Measurements from ENCODE around the gene SIGLEC7.
A peak's percentile ranks its signal among the peaks of the same experiment; 100 is the strongest.

The SIGLEC7 gene

DNA sequence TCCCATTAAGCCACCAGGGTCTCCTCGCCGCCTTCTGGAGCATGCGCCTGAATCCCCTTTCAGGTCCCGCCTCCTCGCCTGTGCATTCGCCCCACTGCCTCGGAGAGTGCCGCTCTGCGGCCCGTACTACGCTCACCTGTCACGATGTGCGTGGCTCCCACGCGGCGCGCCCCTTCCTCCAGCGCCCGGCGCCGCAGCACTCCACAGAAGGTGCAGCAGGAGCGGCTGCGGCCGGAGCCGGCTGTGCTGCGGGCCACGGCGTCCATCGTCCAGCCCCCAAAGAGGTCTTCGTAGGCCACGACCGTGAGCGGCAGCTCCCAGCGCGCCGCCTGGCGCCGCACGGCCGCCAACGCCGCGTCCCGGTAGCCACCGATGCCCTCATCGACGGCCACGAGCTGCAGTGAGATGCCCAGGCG is 38.2 kb upstream of the SIGLEC7 start:
- Histone ChIP-seq H3K27me3 (ENCODE audit: control insufficient read depth, insufficient read depth, low read length) (no peaks in the 10 kb centered on the region), H3K36me3 (ENCODE audit: control insufficient read depth, insufficient read depth, low read length) (peaks cover 9% of the 10 kb centered on the region)

DNA sequence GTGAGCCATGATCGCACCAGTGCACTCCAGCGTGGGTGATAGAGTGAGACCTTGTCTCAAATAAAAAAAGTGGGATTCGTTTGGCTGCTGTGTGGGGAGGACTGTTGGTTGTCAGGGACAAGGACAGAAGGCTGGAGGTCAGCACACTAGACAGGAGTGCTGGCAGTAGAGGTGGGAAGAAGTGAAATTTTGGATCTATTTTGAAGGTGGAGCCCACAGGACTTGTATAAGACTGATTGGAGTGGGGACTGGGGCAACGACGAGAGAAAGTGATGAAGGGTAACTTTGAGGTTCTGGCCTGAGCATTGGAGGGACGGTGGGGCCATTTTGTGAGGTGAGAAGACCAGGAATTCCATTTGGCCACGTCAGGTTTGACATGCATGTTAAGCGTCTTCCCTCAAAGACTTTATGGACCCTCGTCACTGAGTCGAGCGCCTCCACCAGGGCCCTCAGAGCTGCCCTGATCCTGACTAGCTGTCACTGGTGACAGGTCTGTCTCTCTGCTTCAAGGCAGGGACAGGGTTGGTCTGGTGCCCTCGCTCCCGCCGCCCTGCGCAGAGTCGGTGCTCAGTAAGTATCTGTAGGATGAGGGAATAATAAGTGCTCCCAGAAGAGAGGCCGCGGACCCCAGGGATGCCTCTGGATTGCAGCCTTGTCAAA is 34.6 kb upstream of the SIGLEC7 start:
- peaks cover 6% of the 10 kb centered on the region for H3K4me1 ChIP-seq (ENCODE audit: control insufficient read depth, insufficient read depth, low read length)
- no peak overlapping the region for H3K27ac ChIP-seq (ENCODE audit: low read depth, low read length)
- H3K36me3 ChIP-seq (ENCODE audit: control insufficient read depth, insufficient read depth, low read length): peaks cover 6% of the 10 kb centered on the region
- peak overlapping the region; percentile 60 for H3K9ac ChIP-seq (ENCODE audit: low read length)
- peak overlapping the region; percentile 94 for H3K4me3 ChIP-seq (ENCODE audit: low read length)
- H3K27me3 ChIP-seq (ENCODE audit: control insufficient read depth, insufficient read depth, low read length): no peaks in the 10 kb centered on the region

More for the DNA sequence above, 38.2 kb upstream of the SIGLEC7 start:
- Histone ChIP-seq H3K4me3 (ENCODE audit: low read length) (no peak overlapping the region), H3K9ac (ENCODE audit: low read length) (no peak overlapping the region), H3K4me1 (ENCODE audit: control insufficient read depth, insufficient read depth, low read length) (peaks cover 6% of the 10 kb centered on the region), H3K27ac (ENCODE audit: low read depth, low read length) (no peak overlapping the region)

DNA sequence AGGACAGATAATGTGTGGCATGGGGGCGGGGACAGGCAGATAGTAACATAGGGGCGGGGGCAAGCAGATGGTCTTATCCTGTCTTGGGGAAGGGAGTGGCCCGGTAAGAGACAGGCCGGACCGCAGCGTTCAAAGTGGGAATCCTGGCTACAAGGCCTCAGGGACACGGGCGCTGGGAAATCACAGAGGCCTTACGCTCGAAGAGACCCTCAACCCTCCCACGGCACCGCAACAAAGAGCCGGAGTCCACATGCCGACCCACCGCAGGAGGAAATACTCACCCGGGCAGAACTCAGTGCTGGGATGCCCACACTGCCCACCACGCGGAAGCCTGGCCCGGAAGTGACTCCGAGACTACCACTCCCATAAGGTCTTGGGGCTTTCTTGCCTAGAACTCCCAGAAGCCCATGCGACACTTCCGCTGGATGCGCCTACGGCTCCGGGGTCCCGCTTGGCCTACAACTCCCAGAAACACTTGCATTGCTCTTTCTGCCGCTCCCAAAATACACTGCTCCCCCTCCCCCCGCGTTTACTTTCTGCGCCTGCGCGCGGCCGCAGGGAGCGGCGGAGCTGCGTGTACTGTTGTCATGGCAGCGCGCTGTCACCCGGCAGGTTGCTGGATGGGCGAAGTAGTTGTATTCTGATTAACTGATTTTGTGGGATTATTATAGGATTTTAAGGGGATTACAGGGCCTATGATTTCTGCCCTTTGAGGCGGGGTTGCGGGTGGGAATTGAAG is 33.9 kb upstream of the SIGLEC7 start, which contains the start of gene CTU1:
TSS of gene CTU1 (minus strand) at position 344 of the 739 bp plus-strand sequence. CDS start 3,840 bp downstream, outside the sequence.
- H3K4me3 ChIP-seq (ENCODE audit: low read length): peak within 1 kb of the TSS; percentile 94
- H3K4me1 ChIP-seq (ENCODE audit: control insufficient read depth, insufficient read depth, low read length): peaks cover 6% of the 10 kb centered on the region
- peaks cover 4% of the 10 kb centered on the region for H3K36me3 ChIP-seq (ENCODE audit: control insufficient read depth, insufficient read depth, low read length)
- no peaks in the 10 kb centered on the region for H3K27me3 ChIP-seq (ENCODE audit: control insufficient read depth, insufficient read depth, low read length)
- H3K9ac ChIP-seq (ENCODE audit: low read length): peak within 1 kb of the TSS; percentile 60
- H3K27ac ChIP-seq (ENCODE audit: low read depth, low read length): peak within 1 kb of the TSS; percentile 66

DNA sequence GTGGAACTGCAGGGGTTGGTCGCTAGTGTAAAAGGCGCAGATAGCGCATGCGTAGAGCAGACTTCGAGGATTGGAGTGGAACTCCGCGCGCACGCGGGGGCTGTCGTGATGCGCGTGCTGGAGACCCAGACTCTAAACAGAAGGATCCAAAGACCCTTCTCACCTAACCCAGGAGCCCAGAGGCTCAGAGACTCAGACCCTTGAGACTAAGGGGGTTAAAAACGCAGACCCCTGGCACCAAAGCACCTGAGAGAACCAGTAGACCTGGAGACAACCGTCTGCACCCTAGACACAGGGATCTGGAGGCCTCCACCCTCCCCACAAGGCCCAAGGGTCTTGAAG is 33.3 kb upstream of the SIGLEC7 start:
- no peaks in the 10 kb centered on the region for H3K27me3 ChIP-seq (ENCODE audit: control insufficient read depth, insufficient read depth, low read length)
- H3K4me1 ChIP-seq (ENCODE audit: control insufficient read depth, insufficient read depth, low read length): peaks cover 6% of the 10 kb centered on the region
- H3K9ac ChIP-seq (ENCODE audit: low read length): no peak overlapping the region
- peak overlapping the region; percentile 84 for H3K4me3 ChIP-seq (ENCODE audit: low read length)
- peak overlapping the region; percentile 66 for H3K27ac ChIP-seq (ENCODE audit: low read depth, low read length)
- H3K36me3 ChIP-seq (ENCODE audit: control insufficient read depth, insufficient read depth, low read length): peaks cover 1% of the 10 kb centered on the region

DNA sequence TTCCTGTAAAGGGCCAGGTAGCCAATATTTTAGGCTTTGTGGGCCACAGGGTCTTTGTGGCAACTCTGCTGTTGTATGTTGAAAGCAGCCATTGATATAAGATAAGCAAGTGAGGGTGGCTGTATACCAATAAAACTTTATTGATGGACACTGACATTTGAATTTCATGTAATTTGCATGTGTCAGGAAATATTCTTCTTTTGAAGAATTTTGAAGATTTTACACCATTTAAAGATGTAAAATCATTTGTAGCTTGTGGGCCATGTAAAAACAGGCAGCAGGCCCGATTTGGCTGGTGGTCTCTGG is 31.5 kb upstream of the SIGLEC7 start:
- Histone ChIP-seq H3K36me3 (ENCODE audit: control insufficient read depth, insufficient read depth, low read length) (no peaks in the 10 kb centered on the region), H3K9ac (ENCODE audit: low read length) (no peak overlapping the region), H3K4me3 (ENCODE audit: low read length) (no peak overlapping the region), H3K27me3 (ENCODE audit: control insufficient read depth, insufficient read depth, low read length) (no peaks in the 10 kb centered on the region), H3K27ac (ENCODE audit: low read depth, low read length) (no peak overlapping the region), H3K4me1 (ENCODE audit: control insufficient read depth, insufficient read depth, low read length) (peaks cover 6% of the 10 kb centered on the region)

DNA sequence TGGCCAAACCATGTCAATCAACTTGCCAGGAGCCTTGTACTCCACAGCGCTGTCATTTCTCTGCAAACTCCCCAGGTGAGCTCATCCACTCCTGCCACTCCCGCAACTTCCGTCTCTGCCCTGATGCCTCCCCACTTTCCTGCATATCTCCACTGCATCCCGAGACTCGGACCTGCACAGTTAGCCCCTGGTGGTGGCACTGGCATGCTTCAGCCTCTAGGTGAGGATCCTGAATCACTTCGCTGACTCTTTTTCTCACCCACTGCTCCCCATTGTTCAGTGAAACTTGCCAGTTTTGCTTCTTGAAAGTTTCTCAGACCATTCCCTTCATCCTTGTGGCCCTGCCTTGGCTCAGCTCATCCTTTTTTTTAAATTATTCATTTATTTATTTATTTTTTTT is 30.5 kb upstream of the SIGLEC7 start:
- no peak overlapping the region for H3K9ac ChIP-seq (ENCODE audit: low read length)
- H3K4me1 ChIP-seq (ENCODE audit: control insufficient read depth, insufficient read depth, low read length): peaks cover 6% of the 10 kb centered on the region
- H3K27ac ChIP-seq (ENCODE audit: low read depth, low read length): no peak overlapping the region
- H3K36me3 ChIP-seq (ENCODE audit: control insufficient read depth, insufficient read depth, low read length): no peaks in the 10 kb centered on the region
- no peak overlapping the region for H3K4me3 ChIP-seq (ENCODE audit: low read length)
- H3K27me3 ChIP-seq (ENCODE audit: control insufficient read depth, insufficient read depth, low read length): no peaks in the 10 kb centered on the region

DNA sequence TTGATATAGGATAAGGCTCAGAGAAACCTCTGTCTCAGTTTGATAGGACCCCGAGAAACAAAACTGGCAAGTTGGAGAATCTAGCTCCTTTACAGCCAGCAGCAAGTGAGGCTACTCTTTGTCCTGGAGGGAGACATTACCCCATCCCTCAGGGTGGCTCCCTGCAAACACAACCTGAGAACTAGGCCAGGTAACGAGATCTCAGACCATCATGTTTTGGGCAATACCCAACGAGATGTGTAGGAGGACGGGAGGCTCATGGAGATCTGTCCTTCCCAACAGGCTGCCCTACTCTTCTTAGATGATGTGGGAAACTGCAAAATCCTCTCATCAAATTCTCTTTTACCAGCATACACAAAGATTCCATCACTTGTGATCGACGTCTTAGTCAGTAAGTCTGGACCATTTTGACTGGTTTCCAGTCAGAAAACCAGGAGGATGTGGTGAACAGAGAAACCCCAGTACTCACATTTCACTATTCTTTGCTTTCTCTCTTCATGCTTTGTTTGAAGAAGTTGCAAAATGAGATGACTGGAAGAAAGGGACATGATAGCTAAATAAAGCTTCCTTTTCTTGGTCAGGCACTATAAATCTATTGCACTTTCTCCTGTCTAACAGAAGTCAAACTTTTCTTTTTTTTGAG is 27.9 kb upstream of the SIGLEC7 start:
- Histone ChIP-seq H3K36me3 (ENCODE audit: control insufficient read depth, insufficient read depth, low read length) (no peaks in the 10 kb centered on the region), H3K27ac (ENCODE audit: low read depth, low read length) (no peak overlapping the region), H3K9ac (ENCODE audit: low read length) (no peak overlapping the region), H3K4me1 (ENCODE audit: control insufficient read depth, insufficient read depth, low read length) (no peaks in the 10 kb centered on the region), H3K27me3 (ENCODE audit: control insufficient read depth, insufficient read depth, low read length) (no peaks in the 10 kb centered on the region), H3K4me3 (ENCODE audit: low read length) (no peak overlapping the region)

DNA sequence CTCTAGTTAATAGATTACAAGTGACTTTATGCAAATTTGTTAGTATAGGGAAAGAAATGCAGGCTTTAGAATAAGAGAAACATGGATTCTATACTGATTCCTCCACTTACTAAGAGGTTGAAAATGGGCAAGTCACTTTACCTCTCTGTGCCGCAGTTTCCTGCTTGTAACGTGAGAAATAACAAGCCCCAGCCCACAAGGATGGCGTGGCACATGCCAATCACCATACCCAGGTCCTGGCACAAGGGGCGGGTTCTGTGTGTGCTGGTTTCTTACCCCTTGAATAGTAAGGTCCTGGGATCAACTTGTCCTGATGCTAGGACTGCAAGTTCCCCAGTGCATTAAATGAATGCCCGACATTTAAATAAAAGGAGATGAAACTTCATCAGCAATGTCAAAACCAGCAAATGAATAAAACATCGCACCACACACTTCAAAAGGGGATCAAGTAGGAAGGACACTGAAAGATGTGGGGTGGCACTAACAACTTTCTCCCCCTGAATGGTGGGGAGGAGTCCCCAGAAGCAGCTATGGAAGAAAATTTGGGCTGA is 25.3 kb upstream of the SIGLEC7 start:
- Histone ChIP-seq H3K27ac (ENCODE audit: low read depth, low read length) (no peak overlapping the region), H3K4me3 (ENCODE audit: low read length) (no peak overlapping the region), H3K36me3 (ENCODE audit: control insufficient read depth, insufficient read depth, low read length) (no peaks in the 10 kb centered on the region), H3K9ac (ENCODE audit: low read length) (no peak overlapping the region), H3K27me3 (ENCODE audit: control insufficient read depth, insufficient read depth, low read length) (no peaks in the 10 kb centered on the region), H3K4me1 (ENCODE audit: control insufficient read depth, insufficient read depth, low read length) (no peaks in the 10 kb centered on the region)

DNA sequence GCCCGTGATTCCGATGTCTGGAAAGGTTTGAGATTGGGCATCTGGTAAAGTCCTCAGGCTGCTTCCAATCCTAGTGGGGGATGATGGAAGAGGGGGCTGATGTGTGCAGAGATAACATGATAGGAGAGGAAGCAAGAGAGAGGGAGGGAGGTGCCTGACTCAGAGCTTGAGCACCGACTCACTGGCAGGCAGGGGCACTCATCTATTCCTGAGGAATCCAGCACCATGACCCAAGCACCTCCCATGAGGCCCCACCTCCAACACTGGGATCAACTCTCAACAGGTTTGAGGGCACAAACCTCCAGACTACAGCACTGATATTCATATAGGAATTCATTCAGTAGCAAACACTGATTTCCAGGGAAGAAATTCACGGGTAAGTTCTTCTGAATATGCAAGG is 23.0 kb upstream of the SIGLEC7 start:
- Histone ChIP-seq H3K36me3 (ENCODE audit: control insufficient read depth, insufficient read depth, low read length) (no peaks in the 10 kb centered on the region), H3K4me1 (ENCODE audit: control insufficient read depth, insufficient read depth, low read length) (no peaks in the 10 kb centered on the region), H3K27me3 (ENCODE audit: control insufficient read depth, insufficient read depth, low read length) (no peaks in the 10 kb centered on the region), H3K9ac (ENCODE audit: low read length) (no peak overlapping the region), H3K4me3 (ENCODE audit: low read length) (no peak overlapping the region), H3K27ac (ENCODE audit: low read depth, low read length) (no peak overlapping the region)

DNA sequence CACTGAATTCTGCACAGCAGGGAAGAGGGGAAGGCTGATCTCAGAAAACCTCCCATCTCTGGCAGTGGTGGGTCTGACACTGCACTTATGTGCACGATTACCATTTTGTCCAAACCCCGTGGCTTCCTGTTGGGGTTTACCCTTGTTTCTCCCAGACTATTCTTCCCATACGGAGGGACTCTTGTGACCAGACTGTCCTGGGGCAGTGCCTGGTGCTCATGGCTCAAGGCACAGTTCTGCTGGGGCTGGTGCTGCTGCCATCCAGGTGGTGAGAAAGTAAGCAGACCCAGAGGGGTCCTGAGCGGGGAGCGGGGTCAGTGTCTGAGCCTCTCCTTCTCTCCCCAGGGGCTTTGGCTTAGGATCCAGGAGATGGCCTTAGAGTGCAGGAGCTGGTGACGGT is 22.5 kb upstream of the SIGLEC7 start:
- no peaks in the 10 kb centered on the region for H3K36me3 ChIP-seq (ENCODE audit: control insufficient read depth, insufficient read depth, low read length)
- H3K27me3 ChIP-seq (ENCODE audit: control insufficient read depth, insufficient read depth, low read length): no peaks in the 10 kb centered on the region
- H3K9ac ChIP-seq (ENCODE audit: low read length): no peak overlapping the region
- H3K4me1 ChIP-seq (ENCODE audit: control insufficient read depth, insufficient read depth, low read length): no peaks in the 10 kb centered on the region
- H3K4me3 ChIP-seq (ENCODE audit: low read length): no peak overlapping the region
- H3K27ac ChIP-seq (ENCODE audit: low read depth, low read length): no peak overlapping the region

DNA sequence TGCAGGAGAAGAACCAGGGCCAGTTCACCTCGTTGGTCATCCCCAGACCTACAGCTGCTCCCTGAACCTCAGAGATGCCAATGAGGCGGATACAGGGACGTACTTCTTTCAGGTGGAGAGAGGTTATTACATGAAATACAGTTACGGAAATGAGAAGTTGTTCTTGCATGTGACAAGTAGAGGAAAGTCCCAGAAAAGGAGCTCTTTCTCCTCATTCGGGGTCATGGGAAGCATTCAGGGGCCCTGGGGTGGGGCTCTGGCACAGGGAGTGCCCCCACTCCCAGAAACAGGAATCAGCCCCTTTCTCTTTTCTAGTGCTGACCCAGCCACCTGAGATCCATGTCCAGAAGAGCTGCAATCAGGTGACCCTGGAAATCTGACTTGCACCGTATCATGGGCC is 21.9 kb upstream of the SIGLEC7 start:
- Histone ChIP-seq H3K4me1 (ENCODE audit: control insufficient read depth, insufficient read depth, low read length) (no peaks in the 10 kb centered on the region), H3K9ac (ENCODE audit: low read length) (no peak overlapping the region), H3K4me3 (ENCODE audit: low read length) (no peak overlapping the region), H3K27ac (ENCODE audit: low read depth, low read length) (no peak overlapping the region), H3K36me3 (ENCODE audit: control insufficient read depth, insufficient read depth, low read length) (no peaks in the 10 kb centered on the region), H3K27me3 (ENCODE audit: control insufficient read depth, insufficient read depth, low read length) (no peaks in the 10 kb centered on the region)

DNA sequence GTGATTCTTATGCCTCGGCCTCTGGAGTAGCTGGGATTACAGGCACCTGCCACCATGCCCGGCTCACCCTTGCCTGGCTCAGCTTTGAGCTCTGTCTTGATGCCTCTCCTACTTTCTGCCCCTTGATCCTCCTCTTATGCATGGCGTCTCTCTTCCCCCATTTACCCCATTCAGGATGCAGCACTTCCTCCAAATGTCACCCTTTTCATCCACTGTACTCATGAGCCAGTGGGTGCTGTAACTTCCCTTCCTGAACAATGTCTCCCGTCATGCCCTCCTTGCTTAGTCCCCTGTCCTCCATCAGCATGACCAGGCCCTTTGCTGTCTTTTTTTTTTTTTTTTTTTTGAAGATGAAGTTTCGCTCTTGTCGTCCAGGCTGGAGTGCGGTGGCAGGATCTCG is 20.8 kb upstream of the SIGLEC7 start:
- Histone ChIP-seq H3K9ac (ENCODE audit: low read length) (no peak overlapping the region), H3K27ac (ENCODE audit: low read depth, low read length) (no peak overlapping the region), H3K27me3 (ENCODE audit: control insufficient read depth, insufficient read depth, low read length) (no peaks in the 10 kb centered on the region), H3K36me3 (ENCODE audit: control insufficient read depth, insufficient read depth, low read length) (no peaks in the 10 kb centered on the region), H3K4me1 (ENCODE audit: control insufficient read depth, insufficient read depth, low read length) (no peaks in the 10 kb centered on the region), H3K4me3 (ENCODE audit: low read length) (no peak overlapping the region)
